Dedifferentiated amniotic fluid mesenchymal stem cell (primary cell): Measurements from ENCODE around the gene AKT3.
A peak's percentile ranks its signal among the peaks of the same experiment; 100 is the strongest.
"Not testable (repeated sequence)": the region's sequence is repeated elsewhere in the genome, so short reads cannot be mapped to it uniquely, and the experiment has no call there.

Source experiments
- DNase-seq: peaks from one replicate; pipeline ENCODE4 v3.0.0-alpha.2; 2016; ENCODE audit errors: extremely low spot score

Gene AKT3

GRCh38 chr1:243850202-243850451, at the start of gene AKT3:
Gene AKT3, minus strand, starts transcription at chr1:243850243. Its CDS starts 7,073 bp downstream, at chr1:243843170.
- peak; percentile 79 for DNase-seq

GRCh38 chr1:243898278-243898677, 48.2 kb upstream of the AKT3 start:
- DNase-seq: no peak

- no peak for DNase-seq
Measured at GRCh38 chr1:243896313-243896712, 46.3 kb upstream of the AKT3 start.

- no peak for DNase-seq
Measured at GRCh38 chr1:243892456-243892855, 42.4 kb upstream of the AKT3 start.

- DNase-seq: peak; percentile 89
Measured at GRCh38 chr1:243890576-243890975, 40.5 kb upstream of the AKT3 start.

GRCh38 chr1:243885806-243886205, 35.8 kb upstream of the AKT3 start:
- no peak for DNase-seq

GRCh38 chr1:243884603-243885002, 34.6 kb upstream of the AKT3 start:
- DNase-seq: no peak

- no peak for DNase-seq
Measured at GRCh38 chr1:243883551-243883950, 33.5 kb upstream of the AKT3 start.

- DNase-seq: peak; percentile 16
Measured at GRCh38 chr1:243882276-243882675, 32.2 kb upstream of the AKT3 start.

GRCh38 chr1:243877058-243877457, 27.0 kb upstream of the AKT3 start:
- not testable (repeated sequence) for DNase-seq

GRCh38 chr1:243855616-243856318, 5.7 kb upstream of the AKT3 start:
- DNase-seq: no peak

GRCh38 chr1:243851765-243852164, 1.7 kb upstream of the AKT3 start:
- DNase-seq: no peak

GRCh38 chr1:243851257-243851756, 1.3 kb upstream of the AKT3 start:
- no peak for DNase-seq

GRCh38 chr1:243850452-243851256, 611 bp upstream of the AKT3 start:
- peak; percentile 59 for DNase-seq

GRCh38 chr1:243849421-243850201, 432 bp downstream of the AKT3 start:
- DNase-seq: no peak

GRCh38 chr1:243848858-243849420, 1.1 kb downstream of the AKT3 start:
- peak; percentile 52 for DNase-seq

- DNase-seq: no peak
Measured at GRCh38 chr1:243848165-243848857, 1.7 kb downstream of the AKT3 start.

- DNase-seq: no peak
Measured at GRCh38 chr1:243846761-243847160, 3.3 kb downstream of the AKT3 start.

GRCh38 chr1:243845888-243846287, 4.2 kb downstream of the AKT3 start:
- no peak for DNase-seq

- no peak for DNase-seq
Measured at GRCh38 chr1:243844186-243844585, 5.9 kb downstream of the AKT3 start.

GRCh38 chr1:243842978-243843511, 7.0 kb downstream of the AKT3 start:
- DNase-seq: peak; percentile 76
